ENCODE data around the gene CPPED1.

The CPPED1 gene

GRCh38 chr16:12646098-12646489 is 157.6 kb downstream of the CPPED1 start:
- DNase-seq (ENCODE audit: low spot score), result no peak

GRCh38 chr16:12643034-12643455 is 160.6 kb downstream of the CPPED1 start:
- DNase-seq (ENCODE audit: low spot score), result no peak

- DNase-seq (ENCODE audit: low spot score), result no peak
Measured at GRCh38 chr16:12639044-12639443, 164.6 kb downstream of the CPPED1 start.

- DNase-seq (ENCODE audit: low spot score), result no peak
Measured at GRCh38 chr16:12637002-12637401, 166.7 kb downstream of the CPPED1 start.

GRCh38 chr16:12629271-12629670 is 174.4 kb downstream of the CPPED1 start:
- DNase-seq (ENCODE audit: low spot score), result no peak

- DNase-seq (ENCODE audit: low spot score), result no peak
Measured at GRCh38 chr16:12628536-12628935, 175.2 kb downstream of the CPPED1 start.

GRCh38 chr16:12627394-12627793 is 176.3 kb downstream of the CPPED1 start:
- DNase-seq (ENCODE audit: low spot score), result no peak

GRCh38 chr16:12626411-12626810 is 177.3 kb downstream of the CPPED1 start:
- no peak for DNase-seq (ENCODE audit: low spot score)

GRCh38 chr16:12625716-12626115 is 178.0 kb downstream of the CPPED1 start:
- no peak for DNase-seq (ENCODE audit: low spot score)

GRCh38 chr16:12625068-12625467 is 178.6 kb downstream of the CPPED1 start:
- no peak for DNase-seq (ENCODE audit: low spot score)

GRCh38 chr16:12620150-12620549 is 183.5 kb downstream of the CPPED1 start:
- DNase-seq (ENCODE audit: low spot score), result no peak

GRCh38 chr16:12618515-12618914 is 185.2 kb downstream of the CPPED1 start:
- DNase-seq (ENCODE audit: low spot score), result no peak

GRCh38 chr16:12617401-12617819 is 186.3 kb downstream of the CPPED1 start:
- no peak for DNase-seq (ENCODE audit: low spot score)

GRCh38 chr16:12614662-12615278 is 188.9 kb downstream of the CPPED1 start:
- DNase-seq (ENCODE audit: low spot score), result no peak

GRCh38 chr16:12613992-12614661 is 189.6 kb downstream of the CPPED1 start:
- DNase-seq (ENCODE audit: low spot score), result no peak

- no peak for DNase-seq (ENCODE audit: low spot score)
Measured at GRCh38 chr16:12613131-12613991, 190.3 kb downstream of the CPPED1 start.

- DNase-seq (ENCODE audit: low spot score), result no peak
Measured at GRCh38 chr16:12612598-12613101, 191.0 kb downstream of the CPPED1 start.

GRCh38 chr16:12611916-12612597 is 191.6 kb downstream of the CPPED1 start:
- DNase-seq (ENCODE audit: low spot score), result no peak

- no peak for DNase-seq (ENCODE audit: low spot score)
Measured at GRCh38 chr16:12611006-12611477, 192.6 kb downstream of the CPPED1 start.

GRCh38 chr16:12609937-12610699 is 193.6 kb downstream of the CPPED1 start:
- no peak for DNase-seq (ENCODE audit: low spot score)
